Right lobe of liver (tissue), 4 donors: Measurements from ENCODE around the gene NEDD4L.

Experiments used
- POLR2A ChIP-seq: fragments of 450-650 bp; IDR thresholded peaks from one replicate; pipeline ENCODE4 v1.6.1; 2017; ENCODE audit warnings: antibody characterized with exemption, mild to moderate bottlenecking
- TF ChIP-seq, protein P1 (sequence below), 4 donors: fragments of 200-600 bp in 3 of 4; fragments of 450-650 bp in 1 of 4; IDR thresholded peaks; one replicate each; pipeline versions ENCODE4 v1.5.1 to v1.8.0; 2016 to 2022; ENCODE audit warnings: antibody characterized with exemption in 4 of 4, mild to moderate bottlenecking in 2 of 4
- donor health status: DM: no; HTN: no; CAD: no.
- donor health status: DM: no; HTN: no; CAD: no.
- donor health status: DM: no; HTN: yes; CAD: no.

DNA sequence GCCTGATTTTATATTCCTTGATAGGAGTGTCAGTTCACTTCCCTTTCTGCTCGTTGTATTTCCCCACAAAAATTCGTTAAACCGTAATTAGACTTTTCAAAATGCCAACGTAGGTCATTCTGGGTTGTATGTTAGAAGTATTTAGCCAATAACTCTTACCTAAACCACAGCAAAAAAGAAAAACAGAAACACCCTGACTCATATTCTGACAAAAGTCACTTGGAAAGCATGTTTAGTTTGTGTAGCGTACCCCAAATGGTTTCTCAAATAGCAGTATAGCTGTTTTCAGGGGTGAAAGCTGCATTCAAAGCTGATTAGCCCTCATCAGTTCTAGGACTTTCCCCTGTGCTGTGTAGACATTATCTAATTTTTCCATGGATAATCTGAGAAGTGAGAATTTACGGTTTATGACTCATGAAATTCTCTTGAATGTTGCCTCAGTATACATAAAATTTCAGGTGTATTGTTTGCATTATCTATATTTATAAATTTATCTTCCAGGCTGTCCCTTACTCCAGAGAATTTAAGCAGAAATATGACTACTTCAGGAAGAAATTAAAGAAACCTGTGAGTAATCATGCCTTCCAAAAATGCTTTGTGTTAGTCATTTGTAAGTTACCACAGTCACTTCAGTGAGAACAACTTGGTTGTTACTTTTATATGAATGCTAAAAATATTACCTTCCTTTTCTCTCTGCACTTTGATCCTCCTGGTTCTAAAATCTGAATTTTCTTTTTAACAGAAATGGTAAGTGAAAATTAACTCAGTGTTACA lies 319.9 kb downstream of the NEDD4L start:
- TF ChIP-seq, protein P1, sequence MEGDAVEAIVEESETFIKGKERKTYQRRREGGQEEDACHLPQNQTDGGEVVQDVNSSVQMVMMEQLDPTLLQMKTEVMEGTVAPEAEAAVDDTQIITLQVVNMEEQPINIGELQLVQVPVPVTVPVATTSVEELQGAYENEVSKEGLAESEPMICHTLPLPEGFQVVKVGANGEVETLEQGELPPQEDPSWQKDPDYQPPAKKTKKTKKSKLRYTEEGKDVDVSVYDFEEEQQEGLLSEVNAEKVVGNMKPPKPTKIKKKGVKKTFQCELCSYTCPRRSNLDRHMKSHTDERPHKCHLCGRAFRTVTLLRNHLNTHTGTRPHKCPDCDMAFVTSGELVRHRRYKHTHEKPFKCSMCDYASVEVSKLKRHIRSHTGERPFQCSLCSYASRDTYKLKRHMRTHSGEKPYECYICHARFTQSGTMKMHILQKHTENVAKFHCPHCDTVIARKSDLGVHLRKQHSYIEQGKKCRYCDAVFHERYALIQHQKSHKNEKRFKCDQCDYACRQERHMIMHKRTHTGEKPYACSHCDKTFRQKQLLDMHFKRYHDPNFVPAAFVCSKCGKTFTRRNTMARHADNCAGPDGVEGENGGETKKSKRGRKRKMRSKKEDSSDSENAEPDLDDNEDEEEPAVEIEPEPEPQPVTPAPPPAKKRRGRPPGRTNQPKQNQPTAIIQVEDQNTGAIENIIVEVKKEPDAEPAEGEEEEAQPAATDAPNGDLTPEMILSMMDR (IDR thresholded peaks at IDR 0.05): no peak
- no peak for TF ChIP-seq POLR2A
